Activated CD8-positive, alpha-beta memory T cell treated with anti-CD3 and anti-CD28 coated beads for 36 hours (primary cell): ENCODE measurements around the gene HSPA14. TPM values are rescaled to one million over a fixed set of nuclear protein-coding genes. Genes with fewer than 3 reads are reported as not detected.
"Not testable (repeated sequence)": the region's sequence is repeated elsewhere in the genome, so short reads cannot be mapped to it uniquely, and the experiment has no call there.

Source experiments
- CTCF ChIA-PET: fragments of 350-600 bp; sonication (Branson Sonifier 250); formaldehyde crosslinking; loops from one replicate; lab custom pipeline; 2021; ENCODE audit warnings: antibody characterized with exemption; lab: Charles Lee
- POLR2A ChIA-PET: fragments of 350-600 bp; sonication (Branson Sonifier 250); formaldehyde crosslinking; loops from one replicate; lab custom pipeline; 2021; ENCODE audit warnings: antibody characterized with exemption; lab: Charles Lee
- total RNA-seq, 2 experiments: library from RNA; stranded (reverse); gene quantifications; one replicate each; pipeline ENCODE4 v1.2.3, GENCODE V29; 2021

Gene HSPA14
- total RNA-seq, 2 experiments from 2014 or later = 43.1 to 46.0 TPM

DNA sequence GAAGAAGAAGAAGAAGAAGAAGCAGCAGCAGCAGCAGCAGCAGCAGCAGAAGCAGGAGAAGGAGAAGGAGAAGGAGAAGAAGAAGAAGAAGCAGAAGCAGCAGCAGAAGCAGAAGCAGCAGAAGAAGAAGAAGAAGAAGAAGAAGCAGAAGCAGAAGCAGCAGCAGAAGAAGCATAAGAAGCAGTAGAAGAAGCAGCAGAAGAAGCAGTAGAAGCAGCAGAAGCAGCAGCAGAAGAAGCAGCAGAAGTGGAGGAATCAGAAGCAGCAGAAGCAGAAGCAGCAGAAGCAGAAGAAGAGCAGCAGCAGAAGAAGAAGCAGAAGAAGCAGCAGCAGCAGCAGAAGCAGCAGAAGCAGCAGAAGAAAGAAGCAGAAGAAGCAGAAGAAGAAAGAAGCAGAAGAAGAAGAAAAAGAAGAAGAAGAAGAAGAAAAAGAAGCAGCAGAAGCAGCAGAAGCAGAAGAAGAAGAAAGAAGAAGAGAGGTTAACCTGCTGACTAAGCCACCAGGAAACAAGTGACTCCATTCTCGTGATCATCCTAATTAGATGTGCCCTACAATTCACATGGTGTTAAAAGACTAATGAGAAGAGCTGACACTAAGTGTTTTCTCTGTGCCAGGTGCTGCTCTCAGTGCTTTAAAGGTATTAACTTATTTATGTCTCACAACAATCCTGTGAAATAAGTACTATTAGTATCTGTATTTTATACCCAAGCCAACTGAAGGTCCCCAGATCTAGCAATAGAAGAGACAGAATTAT, 11.9 kb upstream of the HSPA14 start:
- ChIA-PET POLR2A (no interaction called here), CTCF (no interaction called here)

DNA sequence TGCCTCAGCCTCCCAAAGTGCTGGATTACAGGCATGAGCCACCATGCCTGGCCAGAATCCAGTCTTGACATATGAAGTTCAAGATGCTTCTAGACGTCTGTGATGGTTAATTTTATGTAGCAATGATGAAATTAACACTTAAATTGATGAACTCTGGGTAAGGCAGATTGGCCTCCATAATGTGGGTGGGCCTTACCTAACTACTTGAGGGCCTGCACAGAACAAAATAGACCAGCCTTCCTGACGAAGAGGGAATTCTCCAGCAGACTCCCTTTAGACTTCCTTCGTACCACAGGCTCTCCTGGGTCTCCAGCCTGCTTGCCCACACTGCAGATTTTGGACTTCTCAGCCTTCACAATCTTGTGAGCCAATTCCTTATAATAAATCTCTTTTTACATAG, 5.0 kb upstream of the HSPA14 start:
- POLR2A ChIA-PET = no interaction called here
- CTCF ChIA-PET = no interaction called here

DNA sequence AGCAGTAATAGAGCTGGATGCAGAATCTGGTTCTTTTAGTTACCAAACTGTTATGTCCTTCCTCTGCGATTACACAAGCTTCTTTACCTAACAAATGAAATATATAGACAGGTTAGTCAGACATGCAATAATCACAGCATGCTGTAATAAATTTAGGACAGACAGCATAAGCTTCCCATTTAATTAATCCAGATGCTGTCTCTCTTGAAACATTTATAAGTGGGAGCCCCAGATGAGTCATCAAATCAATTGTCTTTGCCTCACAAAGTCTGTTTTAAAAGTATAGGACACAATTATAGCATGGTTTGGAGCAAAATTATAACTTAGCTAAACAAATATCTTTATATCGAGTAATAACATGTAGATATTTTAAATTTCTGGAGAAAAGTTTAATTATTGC, 1.9 kb upstream of the HSPA14 start:
- CTCF ChIA-PET = interaction anchor here (1.1 kb wide), 1 partner anchor 14 kb away, joined by 4 read pairs; no protein-coding TSS in a partner anchor
- POLR2A ChIA-PET = interaction anchor here (2.9 to 3.4 kb wide), 2 partner anchors 42 to 117 kb away, joined by 9 to 29 read pairs; partner anchors contain the start of genes DCLRE1C and SUV39H2

- CTCF ChIA-PET = interaction anchor here (0.8 to 1.6 kb wide), 5 partner anchors 15 to 300 kb away, joined by 3 to 7 read pairs (median 3); no protein-coding TSS in a partner anchor
- POLR2A ChIA-PET = interaction anchor here (0.5 to 3.4 kb wide), 8 partner anchors 41 to 651 kb away, joined by 3 to 29 read pairs (median 4); partner anchors contain the start of genes DCLRE1C and SUV39H2
Observed at GRCh38 chr10:14837003-14837756, 926 bp upstream of the HSPA14 start.

GRCh38 chr10:14838582-14839304, 637 bp downstream of the HSPA14 start:
- CTCF ChIA-PET = interaction anchor here (0.7 to 1.0 kb wide), 2 partner anchors 115 to 316 kb away, joined by 3 to 4 read pairs; partner anchors contain the start of gene DCLRE1C
- POLR2A ChIA-PET = interaction anchor here (0.7 to 3.4 kb wide), 8 partner anchors 40 to 293 kb away, joined by 3 to 29 read pairs (median 4); partner anchors contain the start of genes DCLRE1C and SUV39H2

DNA sequence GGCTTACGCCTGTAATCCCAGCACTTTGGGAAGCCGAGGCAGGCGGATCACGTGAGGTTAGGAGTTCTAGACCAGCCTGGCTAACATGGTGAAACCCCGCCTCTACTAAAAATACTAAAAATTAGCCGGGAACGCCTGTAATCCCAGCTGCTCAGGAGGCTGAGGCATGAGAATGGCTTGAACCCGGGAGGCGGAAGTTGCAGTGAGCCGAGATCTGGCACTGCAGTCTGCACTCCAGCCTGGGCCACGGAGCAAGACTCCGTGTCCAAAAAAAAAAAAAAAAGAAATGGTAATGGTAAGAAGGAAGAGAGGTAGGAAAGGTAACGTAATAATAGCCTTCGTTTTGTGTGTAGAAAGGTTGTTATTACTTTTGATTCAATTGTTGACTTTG, 1.2 kb downstream of the HSPA14 start:
- ChIA-PET POLR2A (interaction anchor here (0.7 to 3.4 kb wide), 3 partner anchors 39 to 286 kb away, joined by 3 to 29 read pairs (median 3); partner anchors contain the start of gene SUV39H2), CTCF (interaction anchor here (0.7 kb wide), 1 partner anchor 317 kb away, joined by 3 read pairs; no protein-coding TSS in a partner anchor)

DNA sequence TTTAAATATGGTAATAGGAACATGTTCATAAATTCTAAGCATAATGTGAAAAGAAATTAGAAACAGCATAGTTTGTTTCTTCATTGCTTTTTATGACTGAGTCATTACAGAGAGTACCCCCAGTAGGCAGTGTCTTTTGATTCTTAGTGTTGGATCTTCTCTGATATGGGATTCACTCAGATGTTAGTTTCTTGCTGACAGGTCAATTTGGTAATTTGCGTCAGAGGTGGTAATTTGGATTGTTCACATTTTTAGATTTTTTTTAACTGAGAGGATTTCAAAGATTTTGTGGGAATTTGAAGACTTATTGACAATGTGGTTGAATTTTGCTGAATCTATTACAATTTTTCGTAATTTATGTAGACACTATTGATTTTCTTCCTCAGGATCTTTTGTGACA, 2.1 kb downstream of the HSPA14 start:
- ChIA-PET POLR2A (no interaction called here), CTCF (no interaction called here)

DNA sequence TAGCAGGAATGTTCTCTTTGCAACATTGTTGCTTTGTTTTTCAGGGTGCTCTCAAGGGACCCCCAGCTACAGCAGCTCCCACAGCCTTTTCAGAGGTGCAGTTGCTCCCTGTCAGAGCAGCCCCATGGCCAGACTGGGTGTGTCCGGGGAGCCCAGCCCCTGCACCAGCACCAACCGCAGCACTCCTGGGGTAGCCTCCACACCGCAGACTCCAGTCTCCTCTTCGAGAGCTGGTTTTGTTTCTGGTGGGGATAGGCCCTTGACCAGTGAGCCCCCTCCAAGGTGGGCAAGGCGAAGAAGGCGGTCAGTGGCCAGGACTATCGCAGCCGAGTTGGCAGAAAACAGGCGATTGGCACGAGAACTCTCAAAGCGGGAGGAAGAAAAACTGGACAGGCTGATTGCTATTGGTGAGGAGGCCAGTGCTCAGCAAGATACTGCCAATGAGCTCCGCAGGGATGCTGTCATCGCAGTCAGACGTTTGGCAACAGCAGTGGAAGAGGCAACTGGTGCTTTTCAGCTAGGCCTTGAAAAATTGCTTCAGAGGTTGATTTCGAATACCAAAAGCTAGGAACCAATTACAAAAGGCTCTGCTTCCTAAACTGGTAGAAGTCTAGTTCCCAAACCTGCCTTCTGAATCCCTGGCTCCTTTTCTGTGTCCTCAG, 5.4 kb downstream of the HSPA14 start:
- CTCF ChIA-PET = no interaction called here

DNA sequence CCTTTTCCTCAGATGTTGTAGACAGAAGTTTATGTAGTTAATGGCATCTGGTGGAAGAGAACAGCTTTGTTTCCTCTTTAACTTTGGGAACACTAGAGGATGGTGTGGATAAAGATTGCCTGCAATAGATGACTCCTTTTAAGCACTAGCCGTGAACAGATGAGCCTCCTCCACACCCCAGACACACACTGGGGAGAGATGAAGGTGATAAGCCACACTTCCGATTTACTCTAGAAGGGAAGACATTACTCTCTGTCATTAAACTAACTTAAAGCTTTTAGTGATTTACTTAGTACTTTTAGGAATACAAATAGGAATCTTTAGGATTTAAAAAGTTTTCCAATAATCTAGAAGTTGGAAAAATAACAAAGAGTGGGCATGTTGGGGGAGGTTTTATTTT, 6.8 kb downstream of the HSPA14 start:
- CTCF ChIA-PET = no interaction called here
- POLR2A ChIA-PET = no interaction called here

More for the DNA sequence above, 5.4 kb downstream of the HSPA14 start:
- POLR2A ChIA-PET = interaction anchor here (0.5 kb wide), 1 partner anchor 648 kb away, joined by 4 read pairs; no protein-coding TSS in a partner anchor

GRCh38 chr10:14852236-14852635, 14.1 kb downstream of the HSPA14 start:
- ChIA-PET POLR2A (no interaction called here), CTCF (interaction anchor here (0.5 kb wide), 1 partner anchor 163 kb away, joined by 3 read pairs; no protein-coding TSS in a partner anchor)

DNA sequence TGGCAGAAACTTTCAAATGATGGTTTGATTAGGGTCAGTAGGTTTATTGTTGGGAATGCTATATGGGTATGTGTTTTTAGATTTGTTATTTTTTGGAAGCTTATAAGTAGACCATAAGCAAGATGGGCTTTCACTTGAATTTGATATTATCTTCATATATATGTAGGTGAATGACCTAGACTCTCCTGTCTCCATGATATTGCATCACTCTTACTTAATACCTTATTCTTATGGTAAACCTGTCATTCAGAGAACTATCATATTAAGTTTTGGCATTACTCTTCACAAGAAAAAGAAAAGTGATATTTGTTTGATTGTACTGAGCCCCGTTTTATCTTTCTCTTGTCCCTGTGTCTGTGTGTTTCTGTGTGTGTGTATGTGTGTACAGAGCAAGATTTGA, 17.3 kb downstream of the HSPA14 start:
- POLR2A ChIA-PET = no interaction called here
- CTCF ChIA-PET = no interaction called here

DNA sequence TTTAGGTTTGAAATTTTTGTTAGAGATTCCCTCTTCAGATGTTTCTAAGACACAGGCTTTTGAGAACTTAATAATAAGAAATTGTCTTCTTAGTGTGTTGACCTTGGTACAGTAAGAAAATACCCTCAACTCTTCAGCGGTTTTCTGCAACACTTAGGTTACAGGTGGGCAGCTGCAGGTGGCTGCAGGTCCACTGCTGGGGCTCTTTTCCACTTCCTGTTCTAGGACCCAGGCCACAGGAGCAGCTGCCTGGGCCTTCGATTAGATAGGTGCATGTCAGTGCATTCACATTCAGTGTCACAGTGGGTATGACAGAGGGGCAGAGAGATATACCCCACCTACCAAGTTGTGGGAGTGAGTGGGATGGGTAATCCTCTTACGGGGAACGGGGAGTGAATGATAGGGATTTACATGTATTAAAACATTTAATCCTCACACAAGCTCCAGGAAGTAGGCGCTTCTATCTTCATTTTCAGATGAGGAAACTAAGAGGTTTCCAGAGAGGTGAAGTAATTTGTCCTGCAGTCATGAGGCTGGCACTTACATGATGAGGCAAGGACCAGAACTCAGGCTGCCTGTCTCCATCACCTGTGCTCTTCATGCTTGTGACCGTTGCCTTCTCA, 20.3 kb downstream of the HSPA14 start:
- CTCF ChIA-PET = no interaction called here
- POLR2A ChIA-PET = no interaction called here

- POLR2A ChIA-PET = no interaction called here
- CTCF ChIA-PET = interaction anchor here (0.6 kb wide), 1 partner anchor 25 kb away, joined by 3 read pairs; no protein-coding TSS in a partner anchor
Observed at GRCh38 chr10:14859043-14859442, 20.9 kb downstream of the HSPA14 start.

GRCh38 chr10:14859775-14860174, 21.7 kb downstream of the HSPA14 start:
- ChIA-PET POLR2A (no interaction called here), CTCF (no interaction called here)

- POLR2A ChIA-PET = no interaction called here
Observed at GRCh38 chr10:14860791-14861190, 22.7 kb downstream of the HSPA14 start.

DNA sequence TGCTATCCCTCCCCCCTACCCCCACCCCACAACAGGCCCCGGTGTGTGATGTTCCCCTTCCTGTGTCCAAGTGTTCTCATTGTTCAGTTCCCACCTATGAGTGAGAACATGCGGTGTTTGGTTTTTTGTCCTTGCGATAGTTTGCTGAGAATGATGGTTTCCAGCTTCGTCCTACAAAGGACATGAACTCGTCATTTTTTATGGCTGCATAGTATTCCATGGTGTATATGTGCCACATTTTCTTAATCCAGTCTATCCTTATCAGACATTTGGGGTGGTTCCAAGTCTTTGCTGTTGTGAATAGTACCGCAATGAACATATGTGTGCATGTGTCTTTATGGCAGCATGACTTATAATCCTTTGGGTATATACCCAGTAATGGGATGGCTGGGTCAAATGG, 26.4 kb downstream of the HSPA14 start:
- POLR2A ChIA-PET, CTCF ChIA-PET: not testable (repeated sequence)

More at GRCh38 chr10:14860791-14861190, 22.7 kb downstream of the HSPA14 start:
- CTCF ChIA-PET = no interaction called here

- CTCF ChIA-PET, POLR2A ChIA-PET: not testable (repeated sequence)
Observed at GRCh38 chr10:14864871-14865270, 26.8 kb downstream of the HSPA14 start.

DNA sequence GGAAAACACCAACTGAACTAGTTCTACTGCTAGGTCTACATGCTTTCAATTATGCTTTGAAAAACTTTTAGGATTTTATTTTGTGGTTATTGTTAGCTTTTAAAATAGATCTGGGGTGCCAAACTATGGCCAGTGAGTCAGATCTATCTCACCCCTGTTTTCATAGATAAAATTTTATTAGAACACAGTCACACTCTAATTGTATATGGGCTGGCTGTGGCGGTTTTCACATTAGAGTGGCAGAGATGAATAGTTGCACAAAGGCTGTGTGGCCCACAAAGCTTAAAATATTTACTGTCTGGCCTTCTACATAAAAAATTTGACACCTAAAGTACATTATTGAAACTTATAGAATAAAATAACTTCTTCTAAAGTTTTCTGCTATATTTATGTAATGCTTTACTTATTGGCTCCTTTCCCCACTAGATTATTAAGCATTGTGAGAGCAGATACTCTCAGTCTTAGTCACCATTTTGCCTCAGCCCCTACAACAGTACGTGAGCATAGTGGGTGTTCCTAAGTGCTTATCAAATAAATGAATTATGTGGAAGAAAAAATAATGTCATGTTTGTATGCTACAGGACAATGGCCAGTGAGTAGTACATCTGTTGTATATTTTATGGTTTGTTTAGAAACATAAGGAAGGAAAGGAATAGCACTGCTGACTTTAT, 35.1 kb downstream of the HSPA14 start:
- ChIA-PET CTCF (no interaction called here), POLR2A (no interaction called here)
